GM23338 (cell line): ENCODE results near the gene TEX51.

ENCODE experiments used
- EZH2 ChIP-seq: fragments of 200-600 bp; sonication (generic); IDR thresholded peaks from one replicate; pipeline ENCODE4 v1.8.0; 2017; ENCODE audit warnings: antibody characterized with exemption, mild to moderate bottlenecking, low read depth; ENCODE audit not compliant: unreplicated experiment
- JUNB ChIP-seq: IDR thresholded peaks from one replicate; pipeline ENCODE4 v1.6.1; 2016; ENCODE audit warnings: antibody characterized with exemption; ENCODE audit not compliant: unreplicated experiment
- NANOG ChIP-seq: IDR thresholded peaks from 2 replicates; pipeline ENCODE4 v1.6.1; 2016; ENCODE audit warnings: antibody characterized with exemption, borderline replicate concordance
- POLR2AphosphoS5 ChIP-seq: IDR thresholded peaks from 2 replicates; pipeline ENCODE4 v1.6.1; 2016; ENCODE audit warnings: antibody characterized with exemption, low read depth
- TF ChIP-seq, protein P1 (sequence below), 2 experiments: fragments of 200-600 bp in 1 of 2; sonication (generic) in 1 of 2; conservative IDR thresholded peaks; 2 replicates each; pipeline versions ENCODE4 v1.5.1 to v1.6.1; 2016 to 2017; ENCODE audit warnings: antibody characterized with exemption in 2 of 2, low read depth in 2 of 2, mild to moderate bottlenecking in 2 of 2, moderate library complexity in 1 of 2
- TF ChIP-seq, protein P2 (sequence below): IDR thresholded peaks from 2 replicates; pipeline ENCODE4 v1.6.1; 2016; ENCODE audit warnings: antibody characterized with exemption
- TF ChIP-seq, protein P3 (sequence below): IDR thresholded peaks from one replicate; pipeline ENCODE4 v1.6.1; 2018; ENCODE audit warnings: antibody characterized with exemption; ENCODE audit not compliant: unreplicated experiment
- TF ChIP-seq, protein P4 (sequence below): fragments of 250-450 bp; sonication (Bioruptor Pico); IDR thresholded peaks from 2 replicates; pipeline ENCODE4 v1.5.0; 2020; ENCODE audit warnings: mild to moderate bottlenecking, moderate library complexity

DNA sequence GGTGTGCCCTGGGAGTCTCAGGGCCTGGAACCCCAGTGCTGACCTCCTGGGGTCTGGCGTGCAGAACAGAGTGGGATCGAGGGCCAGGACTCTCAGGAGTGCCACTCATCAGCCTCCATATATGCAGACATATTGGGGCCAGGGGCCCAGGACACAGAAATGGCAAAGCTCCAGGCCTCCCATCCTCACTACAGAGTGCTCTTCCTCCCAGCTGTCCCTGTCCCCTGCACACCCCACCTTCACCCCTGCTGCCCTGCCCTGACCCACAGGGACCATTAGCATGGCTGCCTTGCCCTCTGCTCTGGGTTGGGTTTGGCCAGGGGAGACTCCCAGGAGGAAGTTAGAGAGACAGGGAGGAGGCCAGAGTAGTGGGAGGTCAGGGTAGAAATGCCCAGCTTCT lies 2.8 kb downstream of the TEX51 start:
- TF ChIP-seq, protein P1, sequence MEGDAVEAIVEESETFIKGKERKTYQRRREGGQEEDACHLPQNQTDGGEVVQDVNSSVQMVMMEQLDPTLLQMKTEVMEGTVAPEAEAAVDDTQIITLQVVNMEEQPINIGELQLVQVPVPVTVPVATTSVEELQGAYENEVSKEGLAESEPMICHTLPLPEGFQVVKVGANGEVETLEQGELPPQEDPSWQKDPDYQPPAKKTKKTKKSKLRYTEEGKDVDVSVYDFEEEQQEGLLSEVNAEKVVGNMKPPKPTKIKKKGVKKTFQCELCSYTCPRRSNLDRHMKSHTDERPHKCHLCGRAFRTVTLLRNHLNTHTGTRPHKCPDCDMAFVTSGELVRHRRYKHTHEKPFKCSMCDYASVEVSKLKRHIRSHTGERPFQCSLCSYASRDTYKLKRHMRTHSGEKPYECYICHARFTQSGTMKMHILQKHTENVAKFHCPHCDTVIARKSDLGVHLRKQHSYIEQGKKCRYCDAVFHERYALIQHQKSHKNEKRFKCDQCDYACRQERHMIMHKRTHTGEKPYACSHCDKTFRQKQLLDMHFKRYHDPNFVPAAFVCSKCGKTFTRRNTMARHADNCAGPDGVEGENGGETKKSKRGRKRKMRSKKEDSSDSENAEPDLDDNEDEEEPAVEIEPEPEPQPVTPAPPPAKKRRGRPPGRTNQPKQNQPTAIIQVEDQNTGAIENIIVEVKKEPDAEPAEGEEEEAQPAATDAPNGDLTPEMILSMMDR (conservative IDR thresholded peaks at IDR 0.05; ENCODE audit: low read depth in 2 of 2) = no peak
- TF ChIP-seq EZH2 = no peak
- TF ChIP-seq, protein P2, sequence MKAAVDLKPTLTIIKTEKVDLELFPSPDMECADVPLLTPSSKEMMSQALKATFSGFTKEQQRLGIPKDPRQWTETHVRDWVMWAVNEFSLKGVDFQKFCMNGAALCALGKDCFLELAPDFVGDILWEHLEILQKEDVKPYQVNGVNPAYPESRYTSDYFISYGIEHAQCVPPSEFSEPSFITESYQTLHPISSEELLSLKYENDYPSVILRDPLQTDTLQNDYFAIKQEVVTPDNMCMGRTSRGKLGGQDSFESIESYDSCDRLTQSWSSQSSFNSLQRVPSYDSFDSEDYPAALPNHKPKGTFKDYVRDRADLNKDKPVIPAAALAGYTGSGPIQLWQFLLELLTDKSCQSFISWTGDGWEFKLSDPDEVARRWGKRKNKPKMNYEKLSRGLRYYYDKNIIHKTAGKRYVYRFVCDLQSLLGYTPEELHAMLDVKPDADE = no peak
- no peak for TF ChIP-seq JUNB
- TF ChIP-seq POLR2AphosphoS5 = no peak
- TF ChIP-seq, protein P3, sequence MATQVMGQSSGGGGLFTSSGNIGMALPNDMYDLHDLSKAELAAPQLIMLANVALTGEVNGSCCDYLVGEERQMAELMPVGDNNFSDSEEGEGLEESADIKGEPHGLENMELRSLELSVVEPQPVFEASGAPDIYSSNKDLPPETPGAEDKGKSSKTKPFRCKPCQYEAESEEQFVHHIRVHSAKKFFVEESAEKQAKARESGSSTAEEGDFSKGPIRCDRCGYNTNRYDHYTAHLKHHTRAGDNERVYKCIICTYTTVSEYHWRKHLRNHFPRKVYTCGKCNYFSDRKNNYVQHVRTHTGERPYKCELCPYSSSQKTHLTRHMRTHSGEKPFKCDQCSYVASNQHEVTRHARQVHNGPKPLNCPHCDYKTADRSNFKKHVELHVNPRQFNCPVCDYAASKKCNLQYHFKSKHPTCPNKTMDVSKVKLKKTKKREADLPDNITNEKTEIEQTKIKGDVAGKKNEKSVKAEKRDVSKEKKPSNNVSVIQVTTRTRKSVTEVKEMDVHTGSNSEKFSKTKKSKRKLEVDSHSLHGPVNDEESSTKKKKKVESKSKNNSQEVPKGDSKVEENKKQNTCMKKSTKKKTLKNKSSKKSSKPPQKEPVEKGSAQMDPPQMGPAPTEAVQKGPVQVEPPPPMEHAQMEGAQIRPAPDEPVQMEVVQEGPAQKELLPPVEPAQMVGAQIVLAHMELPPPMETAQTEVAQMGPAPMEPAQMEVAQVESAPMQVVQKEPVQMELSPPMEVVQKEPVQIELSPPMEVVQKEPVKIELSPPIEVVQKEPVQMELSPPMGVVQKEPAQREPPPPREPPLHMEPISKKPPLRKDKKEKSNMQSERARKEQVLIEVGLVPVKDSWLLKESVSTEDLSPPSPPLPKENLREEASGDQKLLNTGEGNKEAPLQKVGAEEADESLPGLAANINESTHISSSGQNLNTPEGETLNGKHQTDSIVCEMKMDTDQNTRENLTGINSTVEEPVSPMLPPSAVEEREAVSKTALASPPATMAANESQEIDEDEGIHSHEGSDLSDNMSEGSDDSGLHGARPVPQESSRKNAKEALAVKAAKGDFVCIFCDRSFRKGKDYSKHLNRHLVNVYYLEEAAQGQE = no peak
- TF ChIP-seq, protein P4, sequence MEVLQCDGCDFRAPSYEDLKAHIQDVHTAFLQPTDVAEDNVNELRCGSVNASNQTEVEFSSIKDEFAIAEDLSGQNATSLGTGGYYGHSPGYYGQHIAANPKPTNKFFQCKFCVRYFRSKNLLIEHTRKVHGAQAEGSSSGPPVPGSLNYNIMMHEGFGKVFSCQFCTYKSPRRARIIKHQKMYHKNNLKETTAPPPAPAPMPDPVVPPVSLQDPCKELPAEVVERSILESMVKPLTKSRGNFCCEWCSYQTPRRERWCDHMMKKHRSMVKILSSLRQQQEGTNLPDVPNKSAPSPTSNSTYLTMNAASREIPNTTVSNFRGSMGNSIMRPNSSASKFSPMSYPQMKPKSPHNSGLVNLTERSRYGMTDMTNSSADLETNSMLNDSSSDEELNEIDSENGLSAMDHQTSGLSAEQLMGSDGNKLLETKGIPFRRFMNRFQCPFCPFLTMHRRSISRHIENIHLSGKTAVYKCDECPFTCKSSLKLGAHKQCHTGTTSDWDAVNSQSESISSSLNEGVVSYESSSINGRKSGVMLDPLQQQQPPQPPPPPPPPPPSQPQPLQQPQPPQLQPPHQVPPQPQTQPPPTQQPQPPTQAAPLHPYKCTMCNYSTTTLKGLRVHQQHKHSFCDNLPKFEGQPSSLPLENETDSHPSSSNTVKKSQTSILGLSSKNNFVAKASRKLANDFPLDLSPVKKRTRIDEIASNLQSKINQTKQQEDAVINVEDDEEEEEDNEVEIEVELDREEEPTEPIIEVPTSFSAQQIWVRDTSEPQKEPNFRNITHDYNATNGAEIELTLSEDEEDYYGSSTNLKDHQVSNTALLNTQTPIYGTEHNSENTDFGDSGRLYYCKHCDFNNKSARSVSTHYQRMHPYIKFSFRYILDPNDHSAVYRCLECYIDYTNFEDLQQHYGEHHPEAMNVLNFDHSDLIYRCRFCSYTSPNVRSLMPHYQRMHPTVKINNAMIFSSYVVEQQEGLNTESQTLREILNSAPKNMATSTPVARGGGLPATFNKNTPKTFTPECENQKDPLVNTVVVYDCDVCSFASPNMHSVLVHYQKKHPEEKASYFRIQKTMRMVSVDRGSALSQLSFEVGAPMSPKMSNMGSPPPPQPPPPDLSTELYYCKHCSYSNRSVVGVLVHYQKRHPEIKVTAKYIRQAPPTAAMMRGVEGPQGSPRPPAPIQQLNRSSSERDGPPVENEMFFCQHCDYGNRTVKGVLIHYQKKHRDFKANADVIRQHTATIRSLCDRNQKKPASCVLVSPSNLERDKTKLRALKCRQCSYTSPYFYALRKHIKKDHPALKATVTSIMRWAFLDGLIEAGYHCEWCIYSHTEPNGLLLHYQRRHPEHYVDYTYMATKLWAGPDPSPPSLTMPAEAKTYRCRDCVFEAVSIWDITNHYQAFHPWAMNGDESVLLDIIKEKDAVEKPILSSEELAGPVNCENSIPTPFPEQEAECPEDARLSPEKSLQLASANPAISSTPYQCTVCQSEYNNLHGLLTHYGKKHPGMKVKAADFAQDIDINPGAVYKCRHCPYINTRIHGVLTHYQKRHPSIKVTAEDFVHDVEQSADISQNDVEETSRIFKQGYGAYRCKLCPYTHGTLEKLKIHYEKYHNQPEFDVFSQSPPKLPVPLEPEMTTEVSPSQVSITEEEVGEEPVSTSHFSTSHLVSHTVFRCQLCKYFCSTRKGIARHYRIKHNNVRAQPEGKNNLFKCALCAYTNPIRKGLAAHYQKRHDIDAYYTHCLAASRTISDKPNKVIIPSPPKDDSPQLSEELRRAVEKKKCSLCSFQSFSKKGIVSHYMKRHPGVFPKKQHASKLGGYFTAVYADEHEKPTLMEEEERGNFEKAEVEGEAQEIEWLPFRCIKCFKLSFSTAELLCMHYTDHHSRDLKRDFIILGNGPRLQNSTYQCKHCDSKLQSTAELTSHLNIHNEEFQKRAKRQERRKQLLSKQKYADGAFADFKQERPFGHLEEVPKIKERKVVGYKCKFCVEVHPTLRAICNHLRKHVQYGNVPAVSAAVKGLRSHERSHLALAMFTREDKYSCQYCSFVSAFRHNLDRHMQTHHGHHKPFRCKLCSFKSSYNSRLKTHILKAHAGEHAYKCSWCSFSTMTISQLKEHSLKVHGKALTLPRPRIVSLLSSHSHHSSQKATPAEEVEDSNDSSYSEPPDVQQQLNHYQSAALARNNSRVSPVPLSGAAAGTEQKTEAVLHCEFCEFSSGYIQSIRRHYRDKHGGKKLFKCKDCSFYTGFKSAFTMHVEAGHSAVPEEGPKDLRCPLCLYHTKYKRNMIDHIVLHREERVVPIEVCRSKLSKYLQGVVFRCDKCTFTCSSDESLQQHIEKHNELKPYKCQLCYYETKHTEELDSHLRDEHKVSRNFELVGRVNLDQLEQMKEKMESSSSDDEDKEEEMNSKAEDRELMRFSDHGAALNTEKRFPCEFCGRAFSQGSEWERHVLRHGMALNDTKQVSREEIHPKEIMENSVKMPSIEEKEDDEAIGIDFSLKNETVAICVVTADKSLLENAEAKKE (CRISPR knock-in tag) = no peak
- TF ChIP-seq NANOG = no peak
